ENCODE data around the gene HES1.
"Not testable (repeated sequence)": the region's sequence is repeated elsewhere in the genome, so short reads cannot be mapped to it uniquely, and the experiment has no call there.

The HES1 gene

DNA sequence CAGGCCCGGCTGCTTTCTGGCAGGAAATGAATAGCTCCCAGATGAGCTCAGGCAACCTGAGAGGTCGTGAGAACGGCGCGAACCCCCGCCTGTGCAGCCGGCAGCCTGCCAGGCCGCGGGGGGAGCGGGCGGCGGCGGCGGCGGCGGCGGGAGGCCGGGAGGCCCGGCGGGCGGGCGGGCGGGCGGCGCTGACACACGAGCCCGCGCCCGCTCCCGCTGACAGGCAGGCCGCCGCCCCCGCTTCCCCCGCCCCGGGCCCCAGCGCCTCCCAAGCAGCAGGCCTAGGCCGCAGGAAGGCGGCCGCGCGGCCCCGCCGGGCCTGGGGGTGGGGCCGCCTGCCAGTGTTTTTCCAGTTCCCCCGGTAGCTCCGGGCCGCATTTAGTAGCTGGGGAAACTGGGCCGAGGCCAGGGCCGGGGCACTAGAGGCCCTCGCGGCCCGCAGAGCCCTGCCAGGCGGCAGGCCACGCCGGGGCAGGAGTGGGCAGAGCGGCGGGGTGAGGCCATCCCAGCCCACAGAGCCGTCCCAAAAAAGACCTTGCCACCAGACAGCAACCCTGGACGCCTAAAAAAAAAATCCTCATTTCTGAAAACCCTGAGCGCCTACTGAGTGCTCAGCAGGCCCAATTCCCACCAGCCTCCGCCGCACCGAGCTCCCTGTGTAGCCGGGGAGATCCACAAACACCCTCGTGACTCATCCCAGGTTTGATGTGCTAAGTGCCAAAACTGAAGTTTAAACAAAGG lies 5.6 kb downstream of the HES1 start:
- peak; percentile 89 for DNase-seq (ENCODE audit: low spot score)

DNA sequence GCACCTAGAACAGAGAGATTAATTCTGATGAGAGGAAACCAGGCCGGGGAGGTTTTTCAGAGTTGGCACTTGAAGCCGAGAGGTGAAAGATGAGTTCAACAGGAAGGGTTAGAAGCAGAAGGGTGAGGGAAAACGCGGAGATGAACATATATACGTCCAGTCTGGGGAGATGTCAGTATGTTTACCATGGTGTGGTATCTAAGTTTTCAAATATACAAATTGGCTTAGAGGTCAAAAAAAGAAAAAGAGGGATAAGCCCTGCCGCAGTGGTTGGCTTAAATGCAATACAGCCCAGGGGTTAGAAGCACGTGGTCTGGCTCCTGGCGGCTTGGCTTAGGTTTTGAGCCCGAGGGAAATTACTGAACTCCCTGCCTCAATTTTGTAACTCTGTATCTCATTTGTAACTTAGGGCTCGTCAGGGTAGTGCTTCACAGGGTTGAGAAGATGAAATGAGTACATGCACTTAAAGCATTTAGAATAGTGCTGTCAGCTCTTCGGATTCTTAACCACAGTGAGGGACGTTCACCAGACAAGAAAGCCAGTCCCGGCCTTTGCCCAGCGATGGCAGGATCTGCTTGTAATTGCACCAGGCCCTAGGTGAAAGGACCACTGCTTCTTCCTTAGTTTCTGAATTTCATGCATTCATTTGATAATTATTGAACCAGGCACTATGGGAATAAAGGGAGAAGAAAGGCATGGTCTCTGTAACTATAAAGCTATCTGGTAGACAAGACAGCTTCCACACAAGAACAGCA lies 6.4 kb downstream of the HES1 start:
- no peak for DNase-seq (ENCODE audit: low spot score)

DNA sequence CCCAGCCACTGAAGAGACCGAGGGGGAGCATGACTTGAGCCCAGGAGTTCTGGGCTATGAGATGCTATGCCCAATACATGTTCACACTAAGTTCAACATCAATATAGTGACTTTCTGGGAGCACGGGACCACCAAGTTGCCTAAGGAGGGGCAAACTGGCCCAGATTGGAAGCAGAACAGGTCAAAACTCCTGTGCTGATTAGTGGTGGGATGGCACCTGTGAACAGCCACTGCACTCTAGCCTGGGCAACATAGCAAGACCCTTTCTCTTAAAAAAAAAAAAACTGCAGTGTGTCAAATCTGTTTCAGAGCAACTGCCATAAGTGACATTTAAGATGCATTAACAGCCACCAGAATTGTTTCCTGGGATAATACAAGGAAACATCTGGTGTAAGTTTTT lies 9.8 kb downstream of the HES1 start:
- DNase-seq (ENCODE audit: low spot score) = no peak

DNA sequence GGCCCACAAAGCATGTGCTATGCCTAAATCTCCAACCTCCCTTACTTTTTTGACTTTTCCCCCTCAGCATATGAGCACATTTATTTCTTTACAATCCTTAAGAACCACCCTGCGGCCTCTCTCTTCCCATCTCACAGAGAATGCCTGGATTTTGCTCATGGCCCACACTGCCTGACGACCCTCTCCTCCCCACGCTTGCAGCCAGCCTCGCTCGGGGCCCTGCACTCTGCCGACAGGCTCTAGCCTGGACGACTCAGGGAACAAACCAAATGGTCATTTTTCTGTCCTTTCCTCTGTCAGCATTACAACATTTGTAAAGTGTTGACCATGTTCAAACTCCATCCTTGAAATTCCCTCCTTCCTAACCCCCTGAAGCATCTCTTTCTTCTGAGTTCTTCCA lies 11.7 kb downstream of the HES1 start:
- DNase-seq (ENCODE audit: low spot score) = no peak

DNA sequence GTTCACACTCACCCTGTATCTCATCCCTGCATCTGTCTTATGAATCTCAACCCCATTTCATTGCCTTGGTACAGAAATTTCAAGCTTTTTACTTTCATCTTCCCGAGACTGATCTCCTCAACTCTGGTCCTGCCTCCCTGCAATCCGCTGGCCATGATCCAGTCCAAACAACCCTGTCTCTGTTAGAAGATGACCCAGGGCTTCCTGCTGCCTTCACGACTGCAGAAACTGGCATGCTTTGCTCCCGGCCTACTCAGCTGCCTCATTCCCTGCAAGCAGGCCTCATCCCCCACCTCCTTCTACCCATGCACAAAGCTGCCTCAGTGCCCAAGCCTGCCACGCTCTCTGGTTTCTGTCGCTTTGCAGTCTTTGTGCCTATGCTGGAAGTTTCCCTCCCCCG lies 12.4 kb downstream of the HES1 start:
- peak; percentile 31 for DNase-seq (ENCODE audit: low spot score)

DNA sequence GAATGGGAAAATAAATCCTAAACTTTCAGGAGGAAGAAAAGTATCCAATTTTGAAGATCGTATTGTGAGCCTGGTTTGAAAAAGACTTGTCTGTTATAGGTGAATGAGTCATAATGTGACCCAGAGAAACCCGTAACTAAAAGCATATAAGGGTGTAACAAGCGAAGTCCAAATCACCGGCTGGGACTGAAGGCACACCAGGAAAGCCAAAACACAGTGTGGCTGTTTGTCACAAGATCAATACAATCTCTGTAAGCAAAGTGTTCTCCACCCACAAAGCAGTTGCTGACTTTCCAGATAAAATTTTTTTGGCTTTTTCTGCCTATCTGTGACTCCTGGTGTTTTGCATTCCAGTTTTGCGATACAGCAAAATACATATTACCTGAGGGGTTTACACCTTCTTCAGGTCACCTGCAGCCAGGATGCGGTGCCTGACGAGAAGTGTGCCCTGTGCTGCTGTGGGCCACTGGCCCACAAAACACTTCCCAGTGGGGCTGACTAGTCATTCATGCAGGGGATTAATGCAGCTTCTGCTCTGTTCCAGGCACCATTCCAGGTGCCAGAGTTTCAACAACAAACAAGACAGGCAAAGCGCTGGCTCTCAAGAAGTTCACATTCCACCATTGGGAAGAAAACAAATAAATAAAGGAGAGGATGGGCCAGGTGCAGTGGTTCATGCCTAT lies 14.4 kb downstream of the HES1 start:
- no peak for DNase-seq (ENCODE audit: low spot score)

DNA sequence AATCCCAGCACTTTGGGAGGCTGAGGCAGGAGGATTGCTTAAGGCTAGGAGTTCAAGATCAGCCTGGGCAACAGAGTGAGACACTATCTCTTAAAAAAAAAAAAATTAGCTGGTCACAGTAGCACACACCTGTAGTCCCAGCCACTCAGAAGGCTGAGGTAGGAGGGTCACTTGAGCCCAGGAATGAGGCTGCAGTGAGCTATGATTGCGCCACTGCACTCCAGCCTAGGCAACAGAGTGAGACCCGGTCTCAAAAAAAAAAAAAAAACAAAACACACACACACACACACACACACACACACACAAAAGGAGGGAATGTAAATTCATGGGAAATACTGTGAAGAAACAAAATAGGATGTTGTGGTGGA lies 15.0 kb downstream of the HES1 start:
- not testable (repeated sequence) for DNase-seq (ENCODE audit: low spot score)

DNA sequence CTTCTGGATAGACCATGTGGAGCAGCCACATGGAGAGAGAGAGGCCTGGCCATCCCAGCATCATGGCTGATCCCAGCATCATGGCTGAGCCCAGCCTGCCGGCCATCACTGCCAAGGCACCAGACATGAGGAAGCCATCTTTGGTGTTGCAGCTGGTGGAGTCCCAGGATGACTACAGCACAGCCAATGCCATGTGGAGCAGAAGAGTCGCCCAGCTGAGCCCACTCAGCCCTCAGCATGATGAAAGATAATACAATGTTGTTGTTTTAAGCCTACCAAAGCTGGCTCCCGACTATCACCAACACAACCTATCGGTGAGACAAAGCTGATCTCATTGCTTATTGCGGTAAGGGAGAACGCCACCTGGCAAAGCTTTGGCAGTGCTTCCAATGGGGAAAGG lies 18.4 kb downstream of the HES1 start:
- DNase-seq (ENCODE audit: low spot score) = no peak

- DNase-seq (ENCODE audit: low spot score) = no peak
Observed at GRCh38 chr3:194156095-194156494, 20.1 kb downstream of the HES1 start.

DNA sequence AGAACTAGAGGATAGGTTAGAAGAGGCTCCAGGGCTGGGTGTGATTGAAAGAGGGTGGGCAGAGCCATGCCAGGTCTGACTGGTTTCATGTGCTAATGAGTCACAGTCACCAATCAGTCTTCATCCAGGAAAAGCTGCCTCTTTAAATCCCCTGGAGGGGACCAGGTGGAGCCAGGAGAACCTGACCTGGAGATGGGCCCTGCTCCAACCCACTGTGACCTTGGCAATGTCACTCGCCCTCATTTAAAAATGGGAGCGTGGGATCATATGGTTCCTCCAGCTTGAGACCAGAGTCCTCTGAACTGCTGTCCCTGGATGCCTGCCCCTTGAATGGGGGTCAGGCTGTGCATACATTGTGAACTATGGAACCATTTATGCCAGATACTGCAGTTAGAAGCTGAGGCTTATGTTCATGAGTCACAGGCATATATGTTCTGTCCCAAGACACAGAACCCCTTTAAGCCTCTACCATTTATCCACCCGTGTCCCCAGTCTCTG lies 23.0 kb downstream of the HES1 start:
- no peak for DNase-seq (ENCODE audit: low spot score)

DNA sequence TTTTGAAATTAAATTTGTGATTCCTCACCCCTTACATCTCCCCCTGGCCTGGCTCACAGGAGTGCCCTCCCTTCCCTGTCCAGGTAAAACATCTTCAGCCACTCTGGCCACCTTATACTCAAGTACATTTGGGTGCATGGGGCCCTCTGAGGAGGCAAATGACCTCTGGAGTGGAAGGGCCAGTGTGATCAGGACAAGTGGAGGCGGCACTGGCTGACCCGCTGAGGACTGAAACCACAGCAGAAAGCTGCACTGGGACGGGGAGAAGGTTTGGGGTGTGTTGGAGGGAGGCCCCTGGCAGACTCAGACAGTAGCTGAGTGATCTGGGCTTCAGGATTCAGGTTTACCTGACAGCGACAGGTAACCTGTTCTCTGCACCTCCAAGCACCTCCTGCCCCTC lies 24.2 kb downstream of the HES1 start:
- DNase-seq (ENCODE audit: low spot score) = no peak

DNA sequence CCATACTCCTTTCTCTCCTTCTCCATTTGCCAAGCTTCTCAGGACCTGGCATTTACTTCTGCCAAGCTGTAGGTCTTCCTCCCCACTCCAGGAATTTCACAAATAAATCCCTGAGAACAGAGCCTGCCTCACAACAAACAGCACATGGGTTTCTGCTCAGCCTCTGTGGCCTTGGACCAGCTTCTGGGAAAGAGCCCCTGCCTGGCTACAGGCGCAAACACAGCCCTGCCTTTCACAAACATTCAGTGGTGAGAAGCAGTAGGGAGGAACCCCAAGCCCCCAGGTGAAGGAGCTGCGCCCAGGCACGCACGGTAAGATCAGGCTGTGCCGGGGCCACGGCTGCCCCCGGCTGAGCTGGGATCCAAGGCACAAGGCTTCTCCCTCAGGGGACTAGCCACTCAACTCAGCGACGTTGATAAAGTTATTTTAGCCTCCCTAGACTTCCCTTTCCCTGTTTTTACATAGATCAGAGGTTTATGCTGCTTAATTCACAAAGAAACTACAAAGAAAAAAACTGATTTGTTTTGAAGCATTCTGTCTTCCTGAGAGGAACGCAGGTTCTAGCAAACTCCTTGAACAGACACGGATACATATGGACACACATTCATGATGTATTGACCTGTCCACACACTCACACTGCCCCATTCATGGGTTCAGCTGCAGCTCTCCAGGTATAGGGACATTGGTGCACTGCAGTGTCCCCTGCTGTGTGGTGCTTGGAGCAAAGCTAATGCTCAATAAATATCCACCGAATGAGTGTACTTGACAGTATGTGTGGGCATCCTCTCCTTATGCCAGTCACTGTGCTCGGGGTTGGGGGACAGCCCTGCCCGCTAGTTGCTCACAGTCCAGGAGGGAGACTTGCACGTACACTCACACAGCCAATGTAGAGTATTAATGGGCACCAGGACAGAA lies 25.4 kb downstream of the HES1 start:
- DNase-seq (ENCODE audit: low spot score) = no peak

- no peak for DNase-seq (ENCODE audit: low spot score)
Observed at GRCh38 chr3:194162070-194162678, 26.2 kb downstream of the HES1 start.

DNA sequence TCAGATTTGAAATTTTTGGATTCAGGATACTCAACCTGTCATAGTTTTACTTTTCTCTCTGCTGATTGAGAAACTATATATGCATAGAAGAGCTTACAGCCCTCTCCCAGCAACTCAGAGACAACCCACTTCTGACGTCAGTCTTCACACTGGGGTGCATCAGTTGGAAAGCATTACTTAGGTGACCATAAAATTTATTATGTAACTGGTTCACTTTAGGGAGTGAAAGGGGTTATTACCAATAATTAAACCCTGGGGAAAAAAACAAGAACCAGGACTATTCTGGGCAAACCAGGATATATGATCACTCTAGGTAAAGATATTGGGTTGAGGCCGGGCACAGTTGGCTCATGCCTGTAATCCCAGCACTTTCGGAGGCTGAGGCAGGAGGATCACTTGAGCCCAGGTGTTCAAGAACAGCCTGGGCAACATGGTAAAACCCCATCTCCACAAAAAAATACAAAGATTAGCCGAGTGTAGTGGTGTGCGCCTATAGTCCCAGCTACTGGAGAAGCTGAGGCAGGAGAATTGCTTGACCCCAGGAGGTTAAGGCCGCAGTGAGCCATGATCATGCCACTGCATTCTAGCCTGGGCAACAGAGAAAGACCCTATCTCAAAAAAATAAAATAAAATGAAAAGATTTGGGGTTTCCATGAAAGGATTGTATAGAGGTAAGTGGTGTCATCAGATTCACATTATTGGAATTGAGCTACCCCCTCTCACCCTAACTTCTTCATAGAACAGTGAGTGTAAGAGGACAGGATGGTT lies 27.1 kb downstream of the HES1 start:
- DNase-seq (ENCODE audit: low spot score) = no peak

GRCh38 chr3:194163697-194164096 lies 27.7 kb downstream of the HES1 start:
- DNase-seq (ENCODE audit: low spot score) = no peak

- no peak for DNase-seq (ENCODE audit: low spot score)
Observed at GRCh38 chr3:194164861-194165260, 28.9 kb downstream of the HES1 start.

- DNase-seq (ENCODE audit: low spot score) = no peak
Observed at GRCh38 chr3:194165271-194166018, 29.5 kb downstream of the HES1 start.

GRCh38 chr3:194166682-194167479 lies 30.9 kb downstream of the HES1 start:
- no peak for DNase-seq (ENCODE audit: low spot score)
